GM10266 (cell line): Measurements from ENCODE around the gene SIRT6.

ENCODE experiments used
- DNase-seq: peaks from one replicate; pipeline ENCODE4 v3.0.0; 2012; ENCODE audit errors: extremely low spot score
- CTCF ChIP-seq: IDR thresholded peaks from 2 replicates; pipeline ENCODE4 v1.5.1; 2012; ENCODE audit warnings: mild to moderate bottlenecking, low read depth; ENCODE audit not compliant: control insufficient read depth, insufficient read depth; ENCODE audit errors: missing control alignments

Gene SIRT6

GRCh38 chr19:4210166-4210731, 27.9 kb upstream of the SIRT6 start:
- DNase-seq: no peak
- no peak for TF ChIP-seq CTCF

- TF ChIP-seq CTCF: peak; percentile 63
- peak; percentile 61 for DNase-seq
These were observed 26.2 kb upstream of the SIRT6 start for GRCh38 chr19:4208385-4209094.

- peak; percentile 38 for TF ChIP-seq CTCF
- DNase-seq: no peak
These were observed 24.6 kb upstream of the SIRT6 start for GRCh38 chr19:4206818-4207484.

GRCh38 chr19:4201798-4202197, 19.4 kb upstream of the SIRT6 start:
- no peak for DNase-seq
- TF ChIP-seq CTCF: no peak

GRCh38 chr19:4200940-4201542, 18.7 kb upstream of the SIRT6 start:
- TF ChIP-seq CTCF: no peak
- DNase-seq: no peak

GRCh38 chr19:4199699-4200293, 17.4 kb upstream of the SIRT6 start:
- DNase-seq: no peak
- no peak for TF ChIP-seq CTCF
